Lower lobe of right lung (tissue), 2 donors: Measurements from ENCODE around the gene TMEM236. TPM values are rescaled to one million over a fixed set of nuclear protein-coding genes. Genes with fewer than 3 reads are reported as not detected.
A peak's percentile ranks its signal among the peaks of the same experiment; 100 is the strongest.

Experiments
- ATAC-seq, 2 donors: fragments of 200-7000 bp; cut with Tn5 transposase; one replicate each; pipeline ENCODE4 v1.9.1; 2020 to 2022; ENCODE audit warnings: mild to moderate bottlenecking in 2 of 2, moderate library complexity in 2 of 2
- DNase-seq: peaks from one replicate; pipeline ENCODE4 v3.0.0-alpha.2; 2020
- H3K27ac ChIP-seq: fragments of 200-600 bp; one replicate; pipeline ENCODE4 v1.8.0; 2022
- H3K27me3 ChIP-seq: fragments of 200-600 bp; one replicate; pipeline ENCODE4 v1.8.0; 2022; ENCODE audit warnings: low read depth
- H3K36me3 ChIP-seq: fragments of 200-600 bp; one replicate; pipeline ENCODE4 v1.8.0; 2022; ENCODE audit warnings: mild to moderate bottlenecking
- H3K4me1 ChIP-seq: fragments of 200-600 bp; one replicate; pipeline ENCODE4 v1.8.0; 2022
- H3K4me3 ChIP-seq: fragments of 200-600 bp; one replicate; pipeline ENCODE4 v1.8.0; 2022; ENCODE audit warnings: mild to moderate bottlenecking
- H3K9me3 ChIP-seq: fragments of 200-600 bp; one replicate; pipeline ENCODE4 v1.8.0; 2022
- CTCF ChIP-seq: fragments of 200-600 bp; IDR thresholded peaks from one replicate; pipeline ENCODE4 v1.8.0; 2022; ENCODE audit warnings: antibody characterized with exemption, mild to moderate bottlenecking
- intact Hi-C: fragments of 100-400 bp; cut with DNase I; formaldehyde crosslinking; loops from one replicate; pipeline ENCODE4 v1.11.0; 2022
- total RNA-seq: library from RNA; stranded (reverse); fragmentation: NEBNext Ultra II Directional; extraction: Animal tissue kit (Norgen Biotek cat#: 25700); gene quantifications from one replicate; pipeline ENCODE4 v1.2.1, GENCODE V29; 2021
- donor health status: DM: no; HTN: yes; CAD: no; lungs with severe emphysema.

Gene TMEM236
- total RNA-seq, 1 donor from 2014 or later = 5.9 TPM

- Histone ChIP-seq H3K9me3 (no peaks in the 10 kb centered on the region), H3K4me1 (peaks cover 12% of the 10 kb centered on the region), H3K36me3 (no peaks in the 10 kb centered on the region), H3K27ac (peak overlapping the region; percentile 18), H3K4me3 (no peak overlapping the region), H3K27me3 (no peaks in the 10 kb centered on the region)
- no peak for TF ChIP-seq CTCF
- intact Hi-C loops = no loop called here
- no peak for DNase-seq
- ATAC-seq = no peak
These were observed 43.1 kb downstream of the TMEM236 start for GRCh38 chr10:17795083-17795482.

GRCh38 chr10:17795813-17796594 lies 44.0 kb downstream of the TMEM236 start:
- ATAC-seq = no peak

GRCh38 chr10:17801507-17801906 lies 49.5 kb downstream of the TMEM236 start:
- peak; percentile 7 for TF ChIP-seq CTCF
- no peak for ATAC-seq

More at GRCh38 chr10:17795813-17796594, 44.0 kb downstream of the TMEM236 start:
- Histone ChIP-seq H3K36me3 (no peaks in the 10 kb centered on the region), H3K27me3 (no peaks in the 10 kb centered on the region), H3K9me3 (no peaks in the 10 kb centered on the region), H3K4me3 (no peak overlapping the region), H3K27ac (no peak overlapping the region), H3K4me1 (peaks cover 12% of the 10 kb centered on the region)
- TF ChIP-seq CTCF = no peak
- intact Hi-C loops = no loop called here
- DNase-seq = no peak

GRCh38 chr10:17802350-17802749 lies 50.3 kb downstream of the TMEM236 start:
- Histone ChIP-seq H3K4me3 (no peak overlapping the region), H3K9me3 (no peaks in the 10 kb centered on the region), H3K36me3 (no peaks in the 10 kb centered on the region), H3K27ac (no peak overlapping the region), H3K27me3 (no peaks in the 10 kb centered on the region), H3K4me1 (no peaks in the 10 kb centered on the region)
- TF ChIP-seq CTCF = no peak
- DNase-seq (no peak), ATAC-seq (no peak)
- intact Hi-C loops = no loop called here

More at GRCh38 chr10:17801507-17801906, 49.5 kb downstream of the TMEM236 start:
- intact Hi-C loops = no loop called here
- no peaks in the 10 kb centered on the region for H3K27me3 ChIP-seq
- no peak overlapping the region for H3K27ac ChIP-seq
- no peak overlapping the region for H3K4me3 ChIP-seq
- no peaks in the 10 kb centered on the region for H3K9me3 ChIP-seq
- no peak for DNase-seq
- H3K4me1 ChIP-seq = no peaks in the 10 kb centered on the region
- H3K36me3 ChIP-seq = no peaks in the 10 kb centered on the region

- ATAC-seq = peak in 1 of 2 donors; percentile 41
- no peak for DNase-seq
- no peaks in the 10 kb centered on the region for H3K27me3 ChIP-seq
- no peaks in the 10 kb centered on the region for H3K36me3 ChIP-seq
- intact Hi-C loops = no loop called here
- H3K27ac ChIP-seq = no peak overlapping the region
- no peaks in the 10 kb centered on the region for H3K9me3 ChIP-seq
- TF ChIP-seq CTCF = no peak
- H3K4me1 ChIP-seq = no peaks in the 10 kb centered on the region
- H3K4me3 ChIP-seq = no peak overlapping the region
These were observed 51.0 kb downstream of the TMEM236 start for GRCh38 chr10:17802976-17803375.
